Vagina (tissue), 2 donors: ENCODE measurements around the gene ARR3. TPM values are rescaled to one million over a fixed set of nuclear protein-coding genes. Genes with fewer than 3 reads are reported as not detected.
"Not testable (repeated sequence)": the region's sequence is repeated elsewhere in the genome, so short reads cannot be mapped to it uniquely, and the experiment has no call there.

Experiments used
- DNase-seq, 2 donors: peaks; one replicate each; pipeline ENCODE4 v3.0.0-alpha.2; 2017; ENCODE audit errors: extremely low spot score in 2 of 2
- H3K27ac ChIP-seq: fragments of 200-600 bp; sonication (generic); one replicate; pipeline ENCODE4 v1.5.1; 2019
- H3K27me3 ChIP-seq: fragments of 200-600 bp; sonication (generic); one replicate; pipeline ENCODE4 v1.5.1; 2019
- H3K36me3 ChIP-seq, 2 donors: fragments of 200-600 bp; sonication (generic); one replicate each; pipeline ENCODE4 v1.5.1; 2017 to 2019
- H3K4me1 ChIP-seq: fragments of 200-600 bp; sonication (generic); one replicate; pipeline ENCODE4 v1.5.1; 2019
- H3K4me3 ChIP-seq, 2 donors: fragments of 200-600 bp; sonication (generic); 1 replicate in 1 of 2; 2 replicates in 1 of 2; pipeline ENCODE4 v1.5.1; 2016 to 2019
- H3K9me3 ChIP-seq: fragments of 200-600 bp; sonication (generic); one replicate; pipeline ENCODE4 v1.5.1; 2019
- POLR2A ChIP-seq, 2 donors: fragments of 450-650 bp; IDR thresholded peaks; one replicate each; pipeline ENCODE4 v1.6.1; 2017; ENCODE audit warnings: antibody characterized with exemption in 2 of 2, mild to moderate bottlenecking in 2 of 2, moderate library complexity in 2 of 2
- POLR2AphosphoS5 ChIP-seq, 2 donors: sonication (generic); formaldehyde crosslinking; IDR thresholded peaks; one replicate each; pipeline ENCODE4 v1.9.0; 2017; ENCODE audit warnings: antibody characterized with exemption in 2 of 2, mild to moderate bottlenecking in 2 of 2, low read depth in 1 of 2; ENCODE audit not compliant: insufficient read depth in 1 of 2
- intact Hi-C: fragments of 100-400 bp; cut with DNase I; formaldehyde crosslinking; loops from one replicate; pipeline ENCODE4 v1.15.1; 2023
- total RNA-seq: library from RNA; depleted of rRNA; stranded (reverse); fragments of >200 nt; gene quantifications from one replicate; pipeline ENCODE4 v1.2.3, GENCODE V29; 2016
- TF ChIP-seq, protein P1 (sequence below), 3 experiments: fragments of 450-650 bp in 2 of 3; fragments of 200-600 bp in 1 of 3; sonication (generic) in 1 of 3; IDR thresholded peaks; one replicate each; pipeline ENCODE4 v1.5.1; 2017 to 2019; ENCODE audit warnings: antibody characterized with exemption in 3 of 3, mild to moderate bottlenecking in 2 of 3, moderate library complexity in 2 of 3

ARR3 gene
- total RNA-seq, 1 donor from 2014 or later, result not detected

DNA sequence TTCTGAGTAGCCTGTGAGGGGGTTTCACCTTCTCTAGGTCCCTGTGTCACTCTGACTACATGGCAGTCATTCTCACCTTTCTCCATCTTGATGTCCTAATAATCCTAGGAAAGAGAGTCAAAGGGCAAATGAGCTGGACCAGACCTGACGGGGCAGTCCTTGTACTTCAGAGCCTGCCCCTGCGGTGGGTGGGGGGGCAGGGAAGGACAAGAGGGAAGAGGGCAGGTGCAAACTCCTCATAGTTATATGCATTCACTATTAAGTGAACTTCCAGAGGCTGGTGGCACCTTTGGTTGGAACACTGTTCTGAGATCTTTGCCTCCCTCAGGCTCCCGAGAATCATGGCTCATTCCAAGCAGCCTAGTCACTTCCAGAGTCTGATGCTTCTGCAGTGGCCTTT lies 33.8 kb upstream of the ARR3 start, which contains the start of gene AWAT1:
AWAT1 (plus strand) TSS at position 301 of the 400 bp plus-strand sequence; CDS start at position 342, 41 bp downstream.
- H3K4me3 ChIP-seq, result no peak within 1 kb of the TSS
- no peaks in the 10 kb centered on the region for H3K4me1 ChIP-seq
- DNase-seq, result no peak
- H3K27me3 ChIP-seq, result no peaks in the 10 kb centered on the region
- H3K9me3 ChIP-seq, result no peaks in the 10 kb centered on the region
- intact Hi-C loops, result no loop called here
- TF ChIP-seq POLR2A (IDR thresholded peaks at IDR 0.05), result no peak
- TF ChIP-seq, protein P1, sequence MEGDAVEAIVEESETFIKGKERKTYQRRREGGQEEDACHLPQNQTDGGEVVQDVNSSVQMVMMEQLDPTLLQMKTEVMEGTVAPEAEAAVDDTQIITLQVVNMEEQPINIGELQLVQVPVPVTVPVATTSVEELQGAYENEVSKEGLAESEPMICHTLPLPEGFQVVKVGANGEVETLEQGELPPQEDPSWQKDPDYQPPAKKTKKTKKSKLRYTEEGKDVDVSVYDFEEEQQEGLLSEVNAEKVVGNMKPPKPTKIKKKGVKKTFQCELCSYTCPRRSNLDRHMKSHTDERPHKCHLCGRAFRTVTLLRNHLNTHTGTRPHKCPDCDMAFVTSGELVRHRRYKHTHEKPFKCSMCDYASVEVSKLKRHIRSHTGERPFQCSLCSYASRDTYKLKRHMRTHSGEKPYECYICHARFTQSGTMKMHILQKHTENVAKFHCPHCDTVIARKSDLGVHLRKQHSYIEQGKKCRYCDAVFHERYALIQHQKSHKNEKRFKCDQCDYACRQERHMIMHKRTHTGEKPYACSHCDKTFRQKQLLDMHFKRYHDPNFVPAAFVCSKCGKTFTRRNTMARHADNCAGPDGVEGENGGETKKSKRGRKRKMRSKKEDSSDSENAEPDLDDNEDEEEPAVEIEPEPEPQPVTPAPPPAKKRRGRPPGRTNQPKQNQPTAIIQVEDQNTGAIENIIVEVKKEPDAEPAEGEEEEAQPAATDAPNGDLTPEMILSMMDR (IDR thresholded peaks at IDR 0.05), result no peak
- no peak within 1 kb of the TSS for H3K27ac ChIP-seq
- no peaks in the 10 kb centered on the region for H3K36me3 ChIP-seq

DNA sequence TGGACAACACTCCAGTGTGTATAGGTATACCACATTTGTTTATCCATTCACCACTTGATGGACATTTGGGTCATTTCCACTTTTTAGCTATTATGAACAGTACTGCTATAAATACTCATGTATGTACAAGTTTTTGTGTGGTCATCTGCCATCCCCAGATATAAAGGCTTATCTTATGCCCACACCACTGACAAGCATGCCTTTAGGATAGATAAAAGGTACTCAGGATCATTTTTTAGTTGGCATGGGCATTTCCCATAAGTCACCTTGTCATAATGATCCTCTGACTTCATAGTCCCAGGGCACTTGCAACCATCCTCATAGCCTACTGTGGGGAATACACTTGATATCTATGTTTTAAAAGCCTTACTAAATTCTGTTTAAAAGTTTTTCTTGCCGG lies 27.4 kb upstream of the ARR3 start:
- H3K9me3 ChIP-seq, result no peaks in the 10 kb centered on the region
- no peaks in the 10 kb centered on the region for H3K4me1 ChIP-seq
- no peak overlapping the region for H3K4me3 ChIP-seq
- no peak for DNase-seq
- no peaks in the 10 kb centered on the region for H3K27me3 ChIP-seq
- intact Hi-C loops, result no loop called here
- TF ChIP-seq POLR2AphosphoS5 (IDR thresholded peaks at IDR 0.05; ENCODE audit: insufficient read depth in 1 of 2, low read depth in 1 of 2) (no peak), POLR2A (IDR thresholded peaks at IDR 0.05) (no peak)
- TF ChIP-seq, protein P1 (IDR thresholded peaks at IDR 0.05), result no peak
- H3K36me3 ChIP-seq, result no peaks in the 10 kb centered on the region
- H3K27ac ChIP-seq, result no peak overlapping the region

DNA sequence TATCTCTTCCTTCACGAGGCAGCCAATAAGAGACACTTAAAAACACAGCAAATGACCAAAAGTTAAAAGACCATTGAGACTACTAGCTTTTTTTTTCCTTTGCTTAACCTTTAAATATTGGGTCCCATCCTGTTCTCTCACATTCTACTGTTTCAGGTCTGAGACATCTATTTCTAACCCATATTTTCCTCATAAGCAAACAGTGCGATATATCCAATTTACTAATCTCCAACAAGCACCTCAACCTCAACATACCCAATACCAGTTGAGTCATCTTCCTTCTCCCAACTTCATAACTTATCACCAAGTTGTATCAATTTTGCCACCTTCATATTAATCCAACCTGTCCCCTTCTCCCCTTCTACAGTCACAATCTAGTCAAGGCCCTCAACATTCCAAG lies 26.6 kb upstream of the ARR3 start:
- Histone ChIP-seq H3K36me3 (no peaks in the 10 kb centered on the region), H3K4me1 (no peaks in the 10 kb centered on the region), H3K9me3 (no peaks in the 10 kb centered on the region), H3K27ac (no peak overlapping the region), H3K27me3 (no peaks in the 10 kb centered on the region), H3K4me3 (no peak overlapping the region)
- TF ChIP-seq, protein P1 (IDR thresholded peaks at IDR 0.05), result no peak
- TF ChIP-seq POLR2AphosphoS5 (IDR thresholded peaks at IDR 0.05; ENCODE audit: insufficient read depth in 1 of 2, low read depth in 1 of 2), result no peak
- TF ChIP-seq POLR2A (IDR thresholded peaks at IDR 0.05), result no peak
- intact Hi-C loops, result no loop called here
- no peak for DNase-seq

DNA sequence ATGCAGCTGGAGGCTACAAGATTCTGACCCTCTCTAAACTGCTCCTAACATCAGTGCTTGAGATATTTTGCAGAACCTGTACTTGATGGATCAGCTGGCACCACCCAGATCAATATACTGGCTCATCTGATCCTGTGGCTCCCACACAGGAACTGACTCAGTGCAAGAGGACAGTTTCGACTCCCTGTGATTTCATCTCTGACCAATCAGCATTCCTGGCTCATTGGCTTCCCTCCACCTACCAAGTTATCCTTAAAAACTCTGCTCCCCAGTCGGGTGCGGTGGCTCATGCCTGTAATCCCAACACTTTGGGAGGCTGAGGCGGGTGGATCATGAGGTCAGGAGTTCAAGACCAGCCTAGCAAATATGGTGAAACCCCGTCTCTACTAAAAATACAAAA lies 24.5 kb upstream of the ARR3 start:
- DNase-seq, H3K27me3 ChIP-seq, H3K4me1 ChIP-seq, H3K27ac ChIP-seq, H3K36me3 ChIP-seq, H3K9me3 ChIP-seq, intact Hi-C loops, H3K4me3 ChIP-seq: not testable (repeated sequence)

DNA sequence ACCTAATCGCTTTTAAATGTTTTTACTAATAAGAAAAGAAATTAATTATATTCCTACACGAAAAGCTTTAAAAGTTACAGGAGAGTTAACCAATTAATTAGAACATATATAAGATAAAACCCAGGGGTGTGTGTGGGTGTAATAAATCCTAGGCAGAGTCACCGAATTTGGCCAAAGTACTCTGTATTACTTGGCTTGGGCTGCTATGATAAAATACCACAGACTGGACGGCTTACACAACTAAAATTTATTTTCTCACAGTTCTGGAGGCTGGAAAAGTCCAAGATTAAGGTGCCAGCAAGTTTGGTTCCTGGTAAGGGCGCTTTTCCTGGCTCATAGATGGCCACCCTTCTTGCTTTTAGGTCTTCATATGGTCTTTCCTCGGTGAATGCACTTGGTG lies 23.3 kb upstream of the ARR3 start:
- DNase-seq, result no peak
- no peak for TF ChIP-seq POLR2A (IDR thresholded peaks at IDR 0.05)
- TF ChIP-seq, protein P1 (IDR thresholded peaks at IDR 0.05), result no peak
- TF ChIP-seq POLR2AphosphoS5 (IDR thresholded peaks at IDR 0.05; ENCODE audit: insufficient read depth in 1 of 2, low read depth in 1 of 2), result no peak

DNA sequence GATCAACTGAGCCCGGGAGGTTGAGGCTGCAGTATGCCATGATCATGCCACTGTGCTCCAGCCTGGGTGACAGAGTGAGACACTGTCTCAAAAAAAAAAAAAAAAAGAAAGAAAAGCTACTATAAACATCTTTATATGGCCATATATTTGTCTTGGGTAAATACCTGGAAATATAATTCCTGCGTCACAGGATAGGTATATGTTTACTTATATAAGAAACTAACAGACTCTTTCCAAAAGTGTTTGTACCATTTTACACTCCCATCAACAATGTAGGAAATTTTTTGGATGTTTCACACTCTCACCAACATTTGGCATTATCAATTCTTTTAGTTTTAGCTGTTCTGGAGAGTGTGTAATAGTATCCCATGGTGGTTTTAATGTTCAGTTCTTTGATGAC lies 20.9 kb upstream of the ARR3 start:
- no peaks in the 10 kb centered on the region for H3K36me3 ChIP-seq
- intact Hi-C loops, result no loop called here
- no peaks in the 10 kb centered on the region for H3K27me3 ChIP-seq
- no peak for DNase-seq
- no peak overlapping the region for H3K27ac ChIP-seq
- no peaks in the 10 kb centered on the region for H3K9me3 ChIP-seq
- H3K4me1 ChIP-seq, result no peaks in the 10 kb centered on the region
- TF ChIP-seq POLR2AphosphoS5 (IDR thresholded peaks at IDR 0.05; ENCODE audit: insufficient read depth in 1 of 2, low read depth in 1 of 2), result no peak
- no peak overlapping the region for H3K4me3 ChIP-seq

More for the DNA sequence above, 23.3 kb upstream of the ARR3 start:
- intact Hi-C loops, result no loop called here
- H3K4me1 ChIP-seq, result no peaks in the 10 kb centered on the region
- no peaks in the 10 kb centered on the region for H3K9me3 ChIP-seq
- no peaks in the 10 kb centered on the region for H3K36me3 ChIP-seq
- H3K27ac ChIP-seq, result no peak overlapping the region
- H3K4me3 ChIP-seq, result no peak overlapping the region
- no peaks in the 10 kb centered on the region for H3K27me3 ChIP-seq
